RWPE1 (cell line): ENCODE results near the gene AMBRA1.

Experiments
- CTCF ChIA-PET: fragments of 350-600 bp; sonication (Branson Sonifier 250); formaldehyde crosslinking; extraction: SDS; loops from one replicate; lab custom pipeline; 2021; lab: Yijun Ruan, JAX
- POLR2A ChIA-PET: fragments of 400-600 bp; formaldehyde crosslinking; extraction: SDS; loops from one replicate; lab custom pipeline; 2020; ENCODE audit warnings: antibody characterized with exemption; ENCODE audit not compliant: low non-redundant PET; lab: Yijun Ruan, JAX
- DNase-seq: peaks from one replicate; pipeline ENCODE4 v3.0.0; 2012; ENCODE audit warnings: low spot score
- H3K27ac ChIP-seq: fragments of 450-650 bp; 2 replicates; pipeline ENCODE4 v1.5.1; 2017
- TF ChIP-seq, protein P1 (sequence below): fragments of 450-650 bp; conservative IDR thresholded peaks from 2 replicates; pipeline ENCODE4 v1.5.1; 2017; ENCODE audit warnings: low read depth, mild to moderate bottlenecking

Gene AMBRA1

DNA sequence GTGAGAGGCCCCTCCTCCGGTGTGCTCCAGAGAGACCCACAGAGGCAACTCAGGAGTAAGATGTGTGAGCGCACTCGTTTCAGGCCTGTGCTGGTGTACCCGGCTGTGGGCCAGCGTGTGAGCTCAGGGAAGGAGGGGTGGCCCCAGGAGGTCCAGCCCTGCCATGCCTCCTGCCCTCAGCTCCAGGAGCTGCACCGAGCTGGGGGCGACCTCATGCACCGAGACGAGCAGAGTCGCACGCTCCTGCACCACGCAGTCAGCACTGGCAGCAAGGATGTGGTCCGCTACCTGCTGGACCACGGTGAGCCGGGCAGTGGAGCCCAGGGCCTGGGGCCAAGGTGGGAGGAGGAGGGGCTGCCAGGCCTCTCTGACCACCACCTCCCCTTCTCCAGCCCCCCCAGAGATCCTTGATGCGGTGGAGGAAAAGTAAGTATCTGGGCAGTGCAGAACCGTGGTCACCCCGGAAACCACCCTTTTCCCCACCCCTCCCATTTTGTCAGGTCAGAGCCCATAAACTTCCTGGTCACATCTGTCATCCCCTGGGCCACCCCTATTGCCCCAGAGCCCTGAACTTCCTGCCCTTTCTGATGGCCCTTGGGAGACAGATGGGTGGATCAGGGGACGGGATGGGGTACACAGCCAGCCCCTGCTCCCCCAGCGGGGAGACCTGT is 214.9 kb downstream of the AMBRA1 start:
- DNase-seq = no peak
- CTCF ChIA-PET = interaction anchor here (0.6 to 1.6 kb wide), 3 partner anchors 10 to 1073 kb away, joined by 4 to 8 read pairs (median 5); no protein-coding TSS in a partner anchor
- TF ChIP-seq, protein P1, sequence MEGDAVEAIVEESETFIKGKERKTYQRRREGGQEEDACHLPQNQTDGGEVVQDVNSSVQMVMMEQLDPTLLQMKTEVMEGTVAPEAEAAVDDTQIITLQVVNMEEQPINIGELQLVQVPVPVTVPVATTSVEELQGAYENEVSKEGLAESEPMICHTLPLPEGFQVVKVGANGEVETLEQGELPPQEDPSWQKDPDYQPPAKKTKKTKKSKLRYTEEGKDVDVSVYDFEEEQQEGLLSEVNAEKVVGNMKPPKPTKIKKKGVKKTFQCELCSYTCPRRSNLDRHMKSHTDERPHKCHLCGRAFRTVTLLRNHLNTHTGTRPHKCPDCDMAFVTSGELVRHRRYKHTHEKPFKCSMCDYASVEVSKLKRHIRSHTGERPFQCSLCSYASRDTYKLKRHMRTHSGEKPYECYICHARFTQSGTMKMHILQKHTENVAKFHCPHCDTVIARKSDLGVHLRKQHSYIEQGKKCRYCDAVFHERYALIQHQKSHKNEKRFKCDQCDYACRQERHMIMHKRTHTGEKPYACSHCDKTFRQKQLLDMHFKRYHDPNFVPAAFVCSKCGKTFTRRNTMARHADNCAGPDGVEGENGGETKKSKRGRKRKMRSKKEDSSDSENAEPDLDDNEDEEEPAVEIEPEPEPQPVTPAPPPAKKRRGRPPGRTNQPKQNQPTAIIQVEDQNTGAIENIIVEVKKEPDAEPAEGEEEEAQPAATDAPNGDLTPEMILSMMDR = no peak
- peak overlapping the region; percentile 78 for H3K27ac ChIP-seq
- POLR2A ChIA-PET = no interaction called here

DNA sequence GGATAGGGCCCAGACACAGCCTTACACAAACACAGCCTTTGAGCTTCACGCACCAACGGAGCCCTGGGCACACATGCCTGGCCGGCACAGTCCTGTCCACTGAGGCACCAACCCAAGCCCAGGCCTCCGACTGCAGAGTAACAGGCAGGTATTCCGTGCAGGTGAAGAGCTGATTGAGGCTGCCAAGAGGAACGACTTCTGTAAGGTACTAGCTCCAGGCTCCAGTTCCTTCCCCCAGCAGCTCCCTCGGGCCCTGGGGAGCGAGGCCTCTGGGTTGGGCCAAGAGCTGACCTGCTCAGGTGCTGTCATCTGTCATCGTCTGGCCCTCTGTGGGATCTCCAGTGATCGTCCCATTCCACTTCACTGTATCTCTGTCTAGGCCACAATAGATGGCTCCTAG is 215.5 kb downstream of the AMBRA1 start:
- no peak for DNase-seq
- ChIA-PET CTCF (interaction anchor here (0.6 to 1.6 kb wide), 5 partner anchors 10 to 1072 kb away, joined by 3 to 8 read pairs (median 4); no protein-coding TSS in a partner anchor), POLR2A (interaction anchor here (0.6 kb wide), 1 partner anchor 513 kb away, joined by 6 read pairs; no protein-coding TSS in a partner anchor)
- peak overlapping the region; percentile 78 for H3K27ac ChIP-seq
- TF ChIP-seq, protein P1 = no peak

DNA sequence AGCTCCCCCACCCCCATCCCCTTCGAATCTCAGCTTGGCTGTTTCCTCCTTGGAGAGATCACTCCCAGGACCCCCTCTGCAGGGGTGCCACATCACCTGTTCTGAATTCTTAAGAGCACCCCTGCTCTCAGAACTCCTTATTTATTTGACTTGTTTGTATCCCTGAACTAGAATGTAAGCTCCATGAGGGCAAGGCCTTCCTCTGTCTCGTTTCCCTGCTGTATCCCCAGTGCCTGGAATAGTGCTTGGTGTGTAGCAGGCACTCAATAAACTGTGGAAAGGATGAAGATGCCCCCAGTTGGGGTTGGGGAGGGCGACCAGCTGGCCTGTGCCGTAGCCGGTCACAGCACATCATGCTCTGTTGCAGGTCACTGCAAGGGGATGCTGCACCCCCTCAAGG is 216.0 kb downstream of the AMBRA1 start:
- TF ChIP-seq, protein P1 = no peak
- CTCF ChIA-PET = interaction anchor here (0.7 to 1.6 kb wide), 5 partner anchors 10 to 26 kb away, joined by 3 to 8 read pairs (median 4); no protein-coding TSS in a partner anchor
- POLR2A ChIA-PET = interaction anchor here (0.6 kb wide), 1 partner anchor 513 kb away, joined by 6 read pairs; no protein-coding TSS in a partner anchor
- no peak for DNase-seq
- H3K27ac ChIP-seq = peak overlapping the region; percentile 78; the same call in 1 of the 2 replicates

DNA sequence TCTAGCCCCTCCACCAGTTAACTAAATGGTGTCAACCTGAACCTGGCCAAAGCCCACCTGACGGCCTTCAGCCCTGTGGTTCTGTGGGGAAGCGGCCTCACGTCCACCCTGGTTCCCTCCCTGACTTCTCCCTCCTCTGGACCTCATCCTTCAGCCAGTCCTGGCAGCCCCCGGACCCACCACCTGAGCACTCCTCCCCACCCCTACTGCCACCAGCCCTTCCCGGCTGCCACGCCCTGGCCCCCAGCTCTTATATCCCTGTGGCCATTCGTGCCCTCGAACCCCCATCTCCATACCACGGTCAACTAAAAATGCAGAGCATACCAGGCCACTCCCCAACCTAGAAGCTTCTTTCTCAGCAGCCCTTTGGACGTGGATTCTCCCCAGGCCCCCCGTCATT is 216.5 kb downstream of the AMBRA1 start:
- POLR2A ChIA-PET = no interaction called here
- DNase-seq = no peak
- 0 out of 2 replicates have a peak overlapping the region, but pooled peaks have one; percentile 35 for H3K27ac ChIP-seq
- CTCF ChIA-PET = interaction anchor here (0.7 to 1.6 kb wide), 3 partner anchors 9 to 25 kb away, joined by 3 to 8 read pairs (median 4); no protein-coding TSS in a partner anchor
- TF ChIP-seq, protein P1 = no peak

DNA sequence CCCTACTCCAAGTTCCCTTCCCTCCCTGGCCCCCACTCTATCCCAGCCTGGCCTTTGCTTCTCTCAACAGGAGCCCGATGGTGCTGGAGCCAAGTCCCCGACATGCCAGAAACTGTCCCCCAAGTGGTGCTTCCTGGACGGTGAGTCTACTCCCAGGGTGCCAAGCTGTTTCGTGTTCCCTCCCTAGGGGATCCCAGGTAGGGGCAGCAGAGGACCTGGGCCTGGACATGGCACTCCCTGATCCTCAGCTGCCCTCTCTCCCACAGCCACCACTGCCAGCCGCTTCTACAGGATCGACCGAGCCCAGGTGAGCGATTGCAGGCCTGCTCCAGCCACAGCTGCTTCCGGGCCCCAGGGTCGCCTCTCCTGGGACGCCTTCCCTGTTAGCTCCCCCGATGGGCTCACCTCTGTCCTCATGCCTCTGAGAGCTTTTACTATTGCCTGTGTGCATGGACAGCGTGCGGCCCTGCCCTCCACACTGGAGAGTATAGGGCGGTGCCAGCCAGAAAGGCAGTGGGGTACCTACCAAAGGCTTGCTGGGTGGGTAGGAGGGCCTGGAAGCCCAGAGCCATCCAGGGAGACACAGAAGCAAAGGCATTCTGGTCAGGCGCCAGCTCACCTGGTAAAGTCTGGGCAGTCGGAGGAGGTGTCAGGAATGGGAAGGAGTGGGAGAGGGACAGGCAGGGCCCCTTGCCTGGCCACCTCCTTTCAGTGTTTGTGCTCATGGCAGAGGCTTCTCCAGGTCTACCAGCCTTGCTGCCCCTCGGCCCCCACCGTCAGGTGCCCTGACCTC is 217.4 kb downstream of the AMBRA1 start:
- DNase-seq = no peak
- CTCF ChIA-PET = interaction anchor here (0.6 kb wide), 3 partner anchors 15 to 47 kb away, joined by 3 to 5 read pairs (median 3); partner anchors contain the start of gene CHRM4
- H3K27ac ChIP-seq = peak overlapping the region; percentile 35
- TF ChIP-seq, protein P1 = no peak
- POLR2A ChIA-PET = no interaction called here
